Measurements from ENCODE around the gene MYL4. TPM values are rescaled to one million over a fixed set of nuclear protein-coding genes. Genes with fewer than 3 reads are reported as not detected.
"Not testable (repeated sequence)": the region's sequence is repeated elsewhere in the genome, so short reads cannot be mapped to it uniquely, and the experiment has no call there.

Gene MYL4
- total RNA-seq, 1 experiment from 2014 or later = not detected

DNA sequence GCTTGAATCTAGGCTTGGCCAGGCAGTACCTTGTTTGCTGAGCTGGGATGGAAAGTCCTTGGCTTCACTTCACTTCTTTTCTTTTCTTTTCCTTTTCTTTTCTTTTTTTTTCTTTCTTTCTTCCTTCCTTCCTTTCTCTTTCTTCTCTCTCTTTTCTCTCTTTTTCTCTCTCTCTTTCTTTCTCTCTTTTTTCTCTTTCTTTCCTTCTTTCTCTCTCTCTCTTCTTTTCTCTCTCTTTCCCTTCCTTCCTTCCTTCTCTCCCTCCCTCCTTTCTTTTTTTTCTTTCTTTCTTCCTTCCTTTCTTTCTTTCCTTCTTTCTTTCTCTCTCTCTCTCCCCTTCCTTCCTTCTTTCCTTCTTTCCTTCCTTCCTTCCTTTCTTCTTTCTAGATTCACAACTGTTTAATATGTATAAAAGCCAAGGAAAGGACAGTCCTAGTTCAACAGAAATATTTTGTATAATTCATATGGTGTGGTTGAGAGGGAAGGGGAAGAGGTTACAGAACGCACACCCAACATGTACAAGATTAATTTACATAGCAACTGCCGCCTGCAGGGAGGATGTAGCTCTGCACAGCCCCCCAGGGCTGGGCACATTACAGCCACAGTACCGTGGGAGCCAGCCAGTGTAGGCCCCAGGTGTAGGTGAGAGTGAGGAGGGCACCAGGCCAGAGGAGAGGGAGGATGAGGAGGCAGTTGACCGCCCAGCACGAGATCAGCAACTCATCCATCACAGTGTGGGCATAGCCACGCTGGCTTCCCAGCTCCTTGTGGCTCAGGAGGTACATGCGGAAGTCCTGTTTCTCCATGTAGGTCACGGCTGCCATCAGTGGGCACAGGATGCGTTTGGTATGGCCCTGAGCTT lies 34.8 kb downstream of the MYL4 start:
- no peak for DNase-seq (ENCODE audit: low read depth)

GRCh38 chr17:47244697-47245096 lies 35.5 kb downstream of the MYL4 start:
- DNase-seq (ENCODE audit: low read depth) = no peak

- DNase-seq (ENCODE audit: low read depth) = no peak
Observed at GRCh38 chr17:47246120-47246519, 37.0 kb downstream of the MYL4 start.

DNA sequence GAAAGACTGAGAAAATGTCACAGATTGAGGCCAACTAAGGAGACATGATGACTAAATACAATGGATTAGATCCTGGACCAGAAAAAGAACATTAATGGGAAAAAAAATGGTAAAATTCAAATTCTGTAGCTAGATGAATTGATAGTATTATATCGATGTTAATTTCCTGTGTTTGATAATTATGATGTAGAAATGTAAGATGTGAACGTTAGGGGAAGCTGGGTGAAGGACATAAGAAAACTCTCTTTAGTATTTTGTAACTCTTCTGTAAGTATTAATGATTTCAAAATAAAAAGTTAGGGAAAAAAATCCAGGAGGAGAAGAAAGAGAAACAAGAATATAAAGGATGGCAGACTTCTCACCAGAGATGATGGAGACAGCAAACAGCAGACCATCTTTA lies 41.7 kb downstream of the MYL4 start:
- DNase-seq (ENCODE audit: low read depth) = no peak

- no peak for DNase-seq (ENCODE audit: low read depth)
Observed at GRCh38 chr17:47251421-47251940, 42.3 kb downstream of the MYL4 start.

GRCh38 chr17:47252209-47252608 lies 43.1 kb downstream of the MYL4 start:
- DNase-seq (ENCODE audit: low read depth) = no peak

GRCh38 chr17:47252766-47253512 lies 43.8 kb downstream of the MYL4 start:
- no peak for DNase-seq (ENCODE audit: low read depth)

DNA sequence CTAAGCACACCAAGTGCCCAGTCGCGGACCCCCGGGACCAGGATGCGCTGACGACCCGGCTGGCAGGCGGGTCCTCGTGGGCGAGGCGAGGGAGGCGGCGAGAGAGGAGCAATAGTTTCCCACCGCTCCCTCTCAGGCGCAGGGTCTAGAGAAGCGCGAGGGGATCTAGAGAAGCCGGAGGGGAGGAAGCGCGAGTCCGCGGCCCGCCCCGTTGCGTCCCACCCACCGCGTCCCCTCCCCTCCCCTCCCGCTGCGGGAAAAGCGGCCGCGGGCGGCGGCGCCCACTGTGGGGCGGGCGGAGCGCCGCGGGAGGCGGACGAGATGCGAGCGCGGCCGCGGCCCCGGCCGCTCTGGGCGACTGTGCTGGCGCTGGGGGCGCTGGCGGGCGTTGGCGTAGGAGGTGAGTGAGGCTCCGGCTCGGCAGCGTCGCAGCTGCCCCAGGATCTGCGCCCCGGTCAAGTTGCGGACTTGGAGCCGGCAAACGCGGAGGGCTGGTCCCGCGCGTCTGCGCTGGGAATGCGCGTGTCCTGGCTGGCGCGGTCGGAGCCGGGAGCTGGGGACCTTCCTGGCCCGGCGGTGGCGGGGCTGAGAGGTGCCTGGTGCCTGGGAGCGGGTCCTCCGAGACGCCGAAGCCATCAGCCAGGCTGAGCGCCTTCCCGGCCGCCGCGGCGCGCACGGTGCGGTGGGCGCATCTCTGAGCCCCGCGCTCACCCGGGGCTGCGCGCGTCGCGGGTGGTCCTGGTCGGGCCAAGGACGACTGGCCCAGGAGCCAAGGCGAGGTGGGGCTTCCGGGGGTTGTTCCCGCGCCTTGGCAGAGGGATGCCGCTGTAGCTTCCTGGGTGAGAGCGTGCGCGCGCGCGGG lies 44.6 kb downstream of the MYL4 start, which contains the start of gene ITGB3:
Gene ITGB3, plus strand, starts transcription at position 287 of the 862 bp plus-strand sequence. Its CDS starts 35 bp downstream, at position 322.
- DNase-seq (ENCODE audit: low read depth) = peak; percentile 89

DNA sequence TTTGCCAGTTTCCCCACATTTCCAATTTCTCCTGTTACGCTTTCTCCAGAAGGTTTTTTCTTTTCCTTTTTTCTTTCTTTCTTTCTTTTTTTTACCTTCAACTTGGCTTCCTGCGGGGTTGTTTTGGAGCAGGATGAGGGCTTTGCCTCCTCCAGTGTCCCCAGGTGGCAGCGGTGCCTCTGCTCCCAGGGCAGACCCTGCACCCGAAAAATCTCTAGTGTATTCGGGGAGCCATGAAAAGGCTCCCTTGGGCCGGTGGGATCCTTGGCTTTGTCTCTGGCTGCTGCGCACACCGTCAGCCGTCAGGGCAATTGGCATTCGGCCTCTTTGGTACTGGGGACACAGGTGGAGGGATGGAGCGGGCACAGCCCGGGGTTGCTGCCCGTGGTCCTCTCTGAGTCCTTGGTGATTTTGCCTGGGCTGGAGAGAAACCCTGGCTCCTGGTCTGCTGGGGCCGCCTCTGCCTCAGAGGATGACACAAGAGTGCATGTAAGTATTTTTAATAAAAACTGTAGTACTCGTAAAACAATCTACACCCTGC lies 45.3 kb downstream of the MYL4 start:
- no peak for DNase-seq (ENCODE audit: low read depth)

- peak; percentile 95 for DNase-seq (ENCODE audit: low read depth)
Observed at GRCh38 chr17:47257651-47258339, 48.6 kb downstream of the MYL4 start.

GRCh38 chr17:47262586-47262985 lies 53.4 kb downstream of the MYL4 start:
- no peak for DNase-seq (ENCODE audit: low read depth)

- DNase-seq (ENCODE audit: low read depth) = no peak
Observed at GRCh38 chr17:47264166-47264565, 55.0 kb downstream of the MYL4 start.

- DNase-seq (ENCODE audit: low read depth) = peak; percentile 78
Observed at GRCh38 chr17:47265983-47266541, 56.9 kb downstream of the MYL4 start.

DNA sequence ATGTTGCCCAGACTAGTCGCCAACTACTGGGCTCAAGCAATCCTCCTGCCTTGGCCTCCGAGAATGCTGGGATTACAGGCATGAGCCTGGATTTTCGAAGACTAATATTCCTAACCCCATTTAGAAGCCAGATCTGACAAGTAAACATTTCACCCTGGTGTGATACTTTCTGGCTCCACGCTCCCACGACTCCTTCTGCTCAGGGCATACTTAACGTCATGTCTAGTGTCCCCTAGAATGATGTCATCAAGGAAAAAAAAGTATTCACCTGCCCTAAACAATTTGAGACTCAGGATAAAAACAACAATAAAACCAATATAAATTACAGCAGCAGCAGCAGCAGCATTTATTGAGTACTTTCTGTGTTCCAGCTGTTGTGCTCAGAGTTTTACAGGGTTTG lies 57.6 kb downstream of the MYL4 start:
- DNase-seq (ENCODE audit: low read depth) = peak; percentile 51

GRCh38 chr17:47267354-47267828 lies 58.2 kb downstream of the MYL4 start:
- peak; percentile 96 for DNase-seq (ENCODE audit: low read depth)

- DNase-seq (ENCODE audit: low read depth) = not testable (repeated sequence)
Observed at GRCh38 chr17:47268964-47269363, 59.8 kb downstream of the MYL4 start.

GRCh38 chr17:47269561-47270280 lies 60.6 kb downstream of the MYL4 start:
- DNase-seq (ENCODE audit: low read depth) = not testable (repeated sequence)

- DNase-seq (ENCODE audit: low read depth) = no peak
Observed at GRCh38 chr17:47270946-47271705, 62.0 kb downstream of the MYL4 start.

- DNase-seq (ENCODE audit: low read depth) = no peak
Observed at GRCh38 chr17:47272491-47272890, 63.3 kb downstream of the MYL4 start.
